GM12891 (cell line): Measurements from ENCODE around the gene PREX1.

Experiments
- DNase-seq: peaks from one replicate; pipeline ENCODE4 v3.0.0; 2011; ENCODE audit warnings: low spot score; ENCODE audit not compliant: insufficient read length
- FAIRE-seq: peaks from 2 replicates; lab custom pipeline; 2011; peaks lifted over from hg19 to GRCh38; lab: Jason Lieb, UNC
- PAX5 ChIP-seq: IDR thresholded peaks from 2 replicates; pipeline ENCODE4 v1.6.1; 2011; ENCODE audit warnings: low read length, moderate library complexity, mild to moderate bottlenecking; ENCODE audit not compliant: insufficient read depth, severe bottlenecking
- POLR2A ChIP-seq: IDR thresholded peaks from 2 replicates; pipeline ENCODE4 v1.6.1; 2011; ENCODE audit warnings: low read depth, low read length, control low read depth
- POLR2AphosphoS5 ChIP-seq: IDR thresholded peaks from 2 replicates; pipeline ENCODE4 v1.6.1; 2011; ENCODE audit warnings: low read depth, low read length, control low read depth
- POU2F2 ChIP-seq: IDR thresholded peaks from 2 replicates; pipeline ENCODE4 v1.6.1; 2011; ENCODE audit warnings: low read depth, mild to moderate bottlenecking, control low read depth, low read length, moderate library complexity
- SPI1 ChIP-seq: IDR thresholded peaks from 2 replicates; pipeline ENCODE4 v1.6.1; 2011; ENCODE audit warnings: low read depth, low read length, control low read depth
- TAF1 ChIP-seq: IDR thresholded peaks from 2 replicates; pipeline ENCODE4 v1.6.1; 2011; ENCODE audit warnings: low read depth, low read length, control low read depth

Gene PREX1

DNA sequence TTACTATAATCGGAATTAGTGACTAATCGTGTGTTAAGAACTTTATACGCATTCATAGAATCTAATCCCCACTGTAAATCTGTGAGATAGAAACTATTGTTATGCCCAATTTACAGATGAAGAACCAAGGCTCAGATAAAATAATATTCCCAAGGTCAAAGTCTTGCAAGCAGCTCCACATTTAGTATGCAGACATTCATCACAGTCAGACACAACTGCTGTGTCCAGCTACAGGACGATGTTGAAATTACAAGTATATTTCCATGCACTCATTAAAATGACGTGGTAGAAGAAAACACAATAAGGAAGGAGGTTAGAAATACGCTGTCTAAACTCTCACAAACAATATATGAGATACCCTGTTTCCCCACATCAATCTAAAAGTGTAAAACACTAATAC, 82.5 kb downstream of the PREX1 start:
- TF ChIP-seq TAF1 (no peak), POLR2A (no peak)

DNA sequence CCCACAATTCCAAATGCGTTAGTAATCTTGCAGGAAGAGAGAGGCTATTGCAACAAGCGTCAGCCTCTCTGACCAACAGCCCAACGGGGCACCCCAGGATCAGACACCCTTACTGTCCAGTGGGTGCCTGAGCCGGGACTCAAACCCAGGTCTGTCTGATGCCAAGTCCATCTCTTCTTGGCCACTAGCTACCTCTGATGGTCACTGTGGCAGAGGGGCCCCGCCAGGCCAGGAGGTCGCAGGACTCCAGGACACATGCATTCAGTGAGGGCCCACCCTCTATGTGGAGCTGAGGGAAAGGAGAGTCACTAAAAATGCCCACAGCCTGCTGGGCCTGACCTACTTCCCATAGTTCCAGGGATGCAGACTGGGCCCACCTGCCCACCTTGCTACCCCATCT, 83.3 kb downstream of the PREX1 start:
- no peak for TF ChIP-seq TAF1
- TF ChIP-seq PAX5: no peak
- TF ChIP-seq POLR2A: no peak
- no peak for TF ChIP-seq POU2F2
- TF ChIP-seq POLR2AphosphoS5: no peak
- TF ChIP-seq SPI1: no peak
- FAIRE-seq (no peak), DNase-seq (no peak)

More for the DNA sequence above, 82.5 kb downstream of the PREX1 start:
- no peak for DNase-seq
- FAIRE-seq: peak; percentile 5

DNA sequence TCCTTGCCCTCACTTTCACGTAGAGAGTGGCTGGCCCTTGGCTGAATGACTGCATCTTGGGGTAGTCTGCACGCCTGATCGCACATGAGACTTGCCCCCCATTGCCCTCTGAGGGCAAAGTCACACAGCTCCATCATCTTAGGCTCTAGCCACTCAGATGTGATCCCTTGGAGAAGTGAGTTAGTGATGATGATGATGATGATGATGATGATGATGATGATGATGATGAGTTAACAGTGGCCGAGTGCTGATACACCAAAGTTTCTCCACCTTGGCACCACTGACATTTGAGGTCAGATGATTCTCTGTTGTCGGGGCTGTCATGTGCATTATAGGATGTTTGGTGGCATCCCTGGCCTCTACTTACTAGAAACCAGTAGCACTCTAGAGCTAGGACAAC, 84.0 kb downstream of the PREX1 start:
- FAIRE-seq (peak; percentile 5), DNase-seq (no peak)
- TF ChIP-seq SPI1 (no peak), POLR2AphosphoS5 (no peak), POLR2A (no peak), PAX5 (no peak), TAF1 (no peak), POU2F2 (no peak)

DNA sequence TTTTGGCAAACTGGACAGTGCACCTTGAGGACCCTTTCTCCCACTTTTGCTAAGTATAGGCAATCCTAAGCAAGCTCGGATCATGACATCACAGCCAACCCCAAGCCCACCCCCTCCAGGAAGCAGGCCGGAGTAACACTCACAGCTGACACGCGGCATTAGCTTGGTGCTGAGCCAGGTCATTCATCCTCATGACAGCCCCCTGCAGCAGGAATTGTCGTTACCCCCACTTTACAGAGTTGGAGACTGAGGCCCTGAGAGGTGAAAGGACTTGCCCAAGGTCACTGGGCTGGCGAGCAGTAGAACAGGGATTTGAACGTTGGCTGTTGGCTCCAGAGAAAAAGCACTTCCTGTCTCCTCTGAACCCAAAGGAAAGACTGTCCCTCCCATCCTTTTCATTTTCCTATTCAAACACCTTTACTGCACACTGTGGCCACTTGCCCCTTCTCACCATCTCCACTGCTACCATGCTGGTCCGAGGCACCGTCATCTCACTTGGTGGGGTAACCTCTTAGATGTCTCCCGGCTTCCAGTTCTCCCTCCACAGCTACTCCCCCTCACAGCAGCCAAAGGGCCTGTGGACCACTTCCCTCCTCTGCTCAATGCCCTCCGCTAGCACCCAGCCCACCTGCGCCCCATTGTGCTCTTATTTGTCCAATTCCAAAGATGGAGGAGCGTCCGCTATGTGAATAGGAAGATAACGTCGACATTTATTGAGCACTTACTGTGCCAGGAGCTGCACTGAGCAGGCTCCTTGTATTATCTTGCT, 84.7 kb downstream of the PREX1 start:
- FAIRE-seq (no peak), DNase-seq (no peak)
- TF ChIP-seq POU2F2 (no peak), POLR2A (no peak), POLR2AphosphoS5 (no peak), PAX5 (no peak), TAF1 (no peak), SPI1 (no peak)

DNA sequence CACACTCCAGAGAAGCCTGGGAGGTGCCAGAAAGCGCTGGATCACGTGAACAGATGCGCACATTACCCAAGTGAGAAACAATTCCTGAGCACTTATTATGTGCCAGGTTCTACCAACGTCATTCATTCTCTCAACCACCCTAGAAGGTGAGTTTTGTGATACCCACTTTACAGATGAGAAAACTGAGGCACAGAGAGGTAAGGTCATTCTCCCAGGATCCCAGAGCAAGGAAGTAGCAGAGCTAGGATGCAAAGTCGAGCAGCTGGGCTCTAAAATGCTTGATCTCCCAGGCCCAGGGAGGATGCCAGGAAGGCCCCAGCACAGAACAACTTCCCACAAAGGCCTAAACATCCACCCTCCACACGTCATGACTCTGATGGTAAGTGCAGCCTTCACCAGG, 85.6 kb downstream of the PREX1 start:
- no peak for TF ChIP-seq TAF1
- TF ChIP-seq PAX5: no peak
- no peak for TF ChIP-seq POU2F2
- TF ChIP-seq SPI1: no peak
- TF ChIP-seq POLR2AphosphoS5: no peak
- no peak for TF ChIP-seq POLR2A
- DNase-seq: no peak
- FAIRE-seq: no peak

GRCh38 chr20:48741669-48742068, 86.1 kb downstream of the PREX1 start:
- TF ChIP-seq POU2F2: no peak
- TF ChIP-seq POLR2A: no peak
- TF ChIP-seq TAF1: no peak
- no peak for TF ChIP-seq POLR2AphosphoS5
- TF ChIP-seq SPI1: no peak
- no peak for TF ChIP-seq PAX5
- no peak for FAIRE-seq
- DNase-seq: no peak

- DNase-seq: no peak
- TF ChIP-seq PAX5 (no peak), POLR2AphosphoS5 (no peak), POU2F2 (no peak), SPI1 (no peak), TAF1 (no peak), POLR2A (no peak)
- FAIRE-seq: peak; percentile 88
Measured at GRCh38 chr20:48740712-48741111, 87.1 kb downstream of the PREX1 start.

- no peak for TF ChIP-seq SPI1
- TF ChIP-seq POLR2AphosphoS5: no peak
- TF ChIP-seq POU2F2: no peak
- TF ChIP-seq PAX5: no peak
- TF ChIP-seq TAF1: no peak
- TF ChIP-seq POLR2A: no peak
- DNase-seq (no peak), FAIRE-seq (peak; percentile 78)
Measured at GRCh38 chr20:48740292-48740649, 87.5 kb downstream of the PREX1 start.

- FAIRE-seq (no peak), DNase-seq (no peak)
- TF ChIP-seq SPI1: peak; percentile 28; the same call in 1 of the 2 replicates
- no peak for TF ChIP-seq TAF1
- TF ChIP-seq POLR2AphosphoS5: no peak; the same call in 1 of the 2 replicates
Measured at GRCh38 chr20:48739395-48740291, 88.2 kb downstream of the PREX1 start.
